A549 (cell line): Measurements from ENCODE around the gene TEKTIP1. TPM values are rescaled to one million over a fixed set of nuclear protein-coding genes. Genes with fewer than 3 reads are reported as not detected.
"Not testable (repeated sequence)": the region's sequence is repeated elsewhere in the genome, so short reads cannot be mapped to it uniquely, and the experiment has no call there.

Source experiments
- ATAC-seq, 2 experiments: fragments of 200-7000 bp in 1 of 2; fragments of >200 bp in 1 of 2; cut with Nextera tagmentation in 1 of 2; cut with Tn5 transposase in 1 of 2; 3 replicates each; pipeline versions ENCODE4 v1.8.0 to v1.9.1; 2018 to 2020; ENCODE audit warnings: mild to moderate bottlenecking in 1 of 2, moderate library complexity in 1 of 2
- CTCF ChIA-PET: fragments of 300-600 bp; sonication (Branson Sonifier 250); formaldehyde crosslinking; extraction: SDS; loops from one replicate; lab custom pipeline; 2021; ENCODE audit warnings: antibody characterized with exemption, inconsistent platforms; lab: Yijun Ruan, JAX
- POLR2A ChIA-PET: fragments of 350-600 bp; formaldehyde crosslinking; extraction: SDS; loops from one replicate; lab custom pipeline; 2021; ENCODE audit warnings: antibody characterized with exemption, inconsistent platforms; lab: Yijun Ruan, JAX
- DNase-seq, 2 experiments: peaks; one replicate each; pipeline versions ENCODE4 v3.0.0 to v3.0.0-alpha.2; 2011 to 2016; ENCODE audit warnings: low read depth in 1 of 2, low spot score in 1 of 2
- FAIRE-seq: peaks from 2 replicates; lab custom pipeline; 2011; peaks lifted over from hg19 to GRCh38; lab: Jason Lieb, UNC
- H3K27ac ChIP-seq, 2 experiments: fragments of >200 bp; sonication (Bioruptor Twin); formaldehyde crosslinking; 3 replicates each; pipeline ENCODE4 v1.5.1; 2016 to 2017
- H3K4me1 ChIP-seq: fragments of >200 bp; sonication (Bioruptor Twin); formaldehyde crosslinking; 3 replicates; pipeline ENCODE4 v1.6.1; 2016
- H3K4me2 ChIP-seq: fragments of >200 bp; sonication (Bioruptor Twin); formaldehyde crosslinking; 3 replicates; pipeline ENCODE4 v1.6.1; 2016
- H3K4me3 ChIP-seq: fragments of >200 bp; sonication (Bioruptor Twin); formaldehyde crosslinking; 3 replicates; pipeline ENCODE4 v1.5.1; 2016
- H3K9me3 ChIP-seq: fragments of >200 bp; sonication (Bioruptor Twin); formaldehyde crosslinking; 3 replicates; pipeline ENCODE4 v1.6.1; 2016
- BHLHE40 ChIP-seq: IDR thresholded peaks from 2 replicates; pipeline ENCODE4 v1.6.1; 2012; ENCODE audit warnings: low read depth, low read length, inconsistent platforms
- CHD4 ChIP-seq: fragments of 200-600 bp; sonication (generic); IDR thresholded peaks from 2 replicates; pipeline ENCODE4 v1.6.1; 2016; ENCODE audit warnings: antibody characterized with exemption, mild to moderate bottlenecking, borderline replicate concordance
- EP300 ChIP-seq, 2 experiments: fragments of >200 bp; sonication (Bioruptor Twin); formaldehyde crosslinking; IDR thresholded peaks; 2 replicates in 1 of 2; 3 replicates in 1 of 2; pipeline ENCODE4 v1.6.1; 2016 to 2017
- FOSB ChIP-seq: fragments of 250-450 bp; sonication (Bioruptor Pico); IDR thresholded peaks from 2 replicates; pipeline ENCODE4 v1.5.0; 2020; ENCODE audit warnings: mild to moderate bottlenecking, moderate library complexity
- FOXS1 ChIP-seq: fragments of 250-450 bp; sonication (Bioruptor Pico); IDR thresholded peaks from 2 replicates; pipeline ENCODE4 v1.5.0; 2020; ENCODE audit warnings: mild to moderate bottlenecking, moderate library complexity
- HDAC2 ChIP-seq: fragments of 200-600 bp; sonication (generic); IDR thresholded peaks from 2 replicates; pipeline ENCODE4 v1.6.1; 2016
- HEYL ChIP-seq: fragments of 250-450 bp; sonication (Bioruptor Pico); IDR thresholded peaks from 2 replicates; pipeline ENCODE4 v1.8.0; 2021; ENCODE audit warnings: mild to moderate bottlenecking, moderate library complexity
- HOXA7 ChIP-seq: fragments of 250-450 bp; sonication (Bioruptor Pico); IDR thresholded peaks from 2 replicates; pipeline ENCODE4 v1.5.0; 2020; ENCODE audit warnings: mild to moderate bottlenecking, moderate library complexity
- HOXB13 ChIP-seq: fragments of 250-450 bp; sonication (Bioruptor Pico); IDR thresholded peaks from 2 replicates; pipeline ENCODE4 v1.5.0; 2020; ENCODE audit warnings: low read depth, mild to moderate bottlenecking, moderate library complexity
- HOXB5 ChIP-seq: fragments of 250-450 bp; sonication (Bioruptor Pico); IDR thresholded peaks from 2 replicates; pipeline ENCODE4 v1.5.0; 2020; ENCODE audit warnings: mild to moderate bottlenecking, moderate library complexity
- KDM5A ChIP-seq: fragments of 200-600 bp; sonication (generic); IDR thresholded peaks from 2 replicates; pipeline ENCODE4 v1.6.1; 2016; ENCODE audit warnings: antibody characterized with exemption, mild to moderate bottlenecking
- MYC ChIP-seq: IDR thresholded peaks from 2 replicates; pipeline ENCODE4 v1.6.1; 2012; ENCODE audit warnings: mild to moderate bottlenecking, inconsistent platforms, low read length, improper control_type of control experiment, borderline replicate concordance
- NPAS2 ChIP-seq: fragments of 250-450 bp; sonication (Bioruptor Pico); IDR thresholded peaks from 2 replicates; pipeline ENCODE4 v1.8.0; 2022; ENCODE audit warnings: mild to moderate bottlenecking, moderate library complexity, borderline replicate concordance
- PBX3 ChIP-seq: IDR thresholded peaks from 2 replicates; pipeline ENCODE4 v1.6.1; 2012
- PHF8 ChIP-seq: fragments of 200-600 bp; sonication (generic); IDR thresholded peaks from 2 replicates; pipeline ENCODE4 v1.6.1; 2016; ENCODE audit warnings: low read depth, mild to moderate bottlenecking, antibody characterized with exemption, moderate library complexity, borderline replicate concordance
- POLR2A ChIP-seq: IDR thresholded peaks from 2 replicates; pipeline ENCODE4 v1.6.1; 2012; ENCODE audit warnings: mild to moderate bottlenecking, low read length
- POLR2AphosphoS2 ChIP-seq: conservative IDR thresholded peaks from 2 replicates; pipeline ENCODE4 v1.6.1; 2012; ENCODE audit warnings: low read length, improper control_type of control experiment, inconsistent platforms
- REST ChIP-seq: fragments of 200-600 bp; sonication (generic); IDR thresholded peaks from 2 replicates; pipeline ENCODE4 v1.6.1; 2016; ENCODE audit warnings: antibody characterized with exemption, mild to moderate bottlenecking, moderate library complexity
- ZNF302 ChIP-seq: fragments of 250-450 bp; sonication (Bioruptor Pico); IDR thresholded peaks from 2 replicates; pipeline ENCODE4 v1.9.0; 2021; ENCODE audit warnings: inconsistent platforms, mild to moderate bottlenecking, moderate library complexity
- WGBS: methylation state at CpG from one replicate; pipeline ENCODE4 v1.1.6; 2017; ENCODE audit errors: missing lambda C conversion rate; 5-methylcytosine and 5-hydroxymethylcytosine counted together
- polyA plus RNA-seq, 4 experiments: library from polyadenylated mRNA; depleted of rRNA in 3 of 4; stranded (reverse); fragments of >200 nt; fragmentation: RNase III in 1 of 4; extraction: RNeasy Plus Mini Kit Qiagen cat#74134 plus additional on column Dnase treatment in 1 of 4; gene quantifications; 2 replicates in 3 of 4; 3 replicates in 1 of 4; pipeline ENCODE4 v1.2.3, GENCODE V29; 2011 to 2017
- TF ChIP-seq, protein P1 (sequence below): fragments of 250-450 bp; sonication (Bioruptor Pico); IDR thresholded peaks from 2 replicates; pipeline ENCODE4 v1.5.0; 2021; ENCODE audit warnings: mild to moderate bottlenecking, moderate library complexity, borderline replicate concordance
- TF ChIP-seq, protein P2 (sequence below): fragments of >200 bp; sonication (Bioruptor Twin); formaldehyde crosslinking; IDR thresholded peaks from 3 replicates; pipeline ENCODE4 v1.6.1; 2016

The TEKTIP1 gene
- polyA plus RNA-seq, 2 of the 4 experiments (the other 2 are of a cell fraction), result not detected

DNA sequence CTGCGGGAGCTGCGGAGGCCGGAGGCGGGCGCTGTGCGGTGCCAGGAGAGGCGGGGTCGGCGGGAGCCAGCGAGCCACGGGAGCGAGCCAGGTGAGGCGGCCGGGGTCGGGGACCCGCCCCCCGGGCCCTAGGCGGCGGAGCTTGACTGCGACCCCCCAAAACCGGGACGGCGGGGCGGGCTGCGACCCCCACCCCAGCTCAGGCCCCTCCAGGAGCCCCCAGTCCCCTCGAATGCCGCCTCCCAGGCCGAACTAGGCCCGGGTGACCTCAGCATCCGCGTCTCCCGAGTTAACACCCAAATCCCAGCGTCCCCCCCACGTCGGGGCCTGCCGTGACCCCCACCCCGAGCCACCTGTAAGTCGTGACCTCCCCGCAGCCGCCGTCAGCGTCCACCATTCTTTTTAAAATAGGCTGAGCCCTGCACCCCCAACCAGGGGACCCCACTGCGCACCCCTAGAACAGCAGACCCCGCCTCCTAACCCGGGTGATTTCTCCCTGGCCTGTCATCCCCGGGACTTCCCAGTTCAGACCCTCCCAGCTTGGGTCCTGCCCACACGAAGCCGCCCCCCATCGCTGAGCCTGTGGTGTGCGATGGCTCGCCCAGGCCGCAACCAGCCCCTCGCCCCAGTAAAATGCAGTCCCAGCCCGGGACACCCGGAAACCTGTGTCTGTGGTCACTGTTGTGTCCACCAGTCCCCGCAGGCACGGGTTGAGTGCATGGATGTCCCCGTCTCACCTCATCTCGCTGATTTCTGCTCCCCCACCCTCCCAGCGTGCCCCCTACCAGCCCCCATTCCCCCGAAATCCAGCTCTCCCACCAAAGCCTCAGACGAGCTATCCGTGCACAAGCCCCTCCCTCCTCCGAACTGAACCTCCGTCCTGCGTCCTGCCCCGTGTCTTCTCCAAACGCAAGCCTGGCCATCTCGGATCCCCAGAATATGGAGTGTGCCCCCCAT is 32.3 kb upstream of the TEKTIP1 start:
- FAIRE-seq, result no peak
- H3K4me1 ChIP-seq, result peaks cover 28% of the 10 kb centered on the region
- ATAC-seq, result peak; percentile 14 to 17; a peak in 5 of 6 replicates
- CTCF ChIA-PET, result interaction anchor here (1.0 kb wide), 2 partner anchors 11 to 69 kb away, joined by 3 read pairs; no protein-coding TSS in a partner anchor
- no peaks in the 10 kb centered on the region for H3K9me3 ChIP-seq
- H3K4me3 ChIP-seq, result peak overlapping the region; percentile 94
- TF ChIP-seq PHF8, result peak; percentile 55; the same call in 1 of the 2 replicates
- TF ChIP-seq MYC, result no peak
- peak; percentile 32; the same call in 1 of the 2 replicates for TF ChIP-seq POLR2A
- TF ChIP-seq, all 56 proteins: peak for 2
- WGBS, result under 1% methylated on average over 22 of the region's 69 CpGs
- peak overlapping the region; percentile 93 to 99 for H3K27ac ChIP-seq
- DNase-seq, result no peak
- peak overlapping the region; percentile 96 for H3K4me2 ChIP-seq
- POLR2A ChIA-PET, result no interaction called here

- ATAC-seq (no peak), FAIRE-seq (no peak), DNase-seq (no peak)
- H3K27ac ChIP-seq, result peak overlapping the region; percentile 93 to 99
- TF ChIP-seq ZNF302 (CRISPR knock-in tag) (no peak), HEYL (CRISPR knock-in tag) (no peak), CHD4 (no peak), POLR2AphosphoS2 (no peak), FOXS1 (CRISPR knock-in tag) (no peak), MYC (no peak), FOSB (CRISPR knock-in tag) (no peak), NPAS2 (no peak), BHLHE40 (no peak), PBX3 (no peak), HOXB13 (CRISPR knock-in tag) (no peak), REST (no peak), KDM5A (no peak), HOXB5 (CRISPR knock-in tag) (no peak), HDAC2 (no peak), HOXA7 (CRISPR knock-in tag) (no peak), EP300 (IDR thresholded peaks at IDR 0.05) (no peak)
- TF ChIP-seq, protein P1, sequence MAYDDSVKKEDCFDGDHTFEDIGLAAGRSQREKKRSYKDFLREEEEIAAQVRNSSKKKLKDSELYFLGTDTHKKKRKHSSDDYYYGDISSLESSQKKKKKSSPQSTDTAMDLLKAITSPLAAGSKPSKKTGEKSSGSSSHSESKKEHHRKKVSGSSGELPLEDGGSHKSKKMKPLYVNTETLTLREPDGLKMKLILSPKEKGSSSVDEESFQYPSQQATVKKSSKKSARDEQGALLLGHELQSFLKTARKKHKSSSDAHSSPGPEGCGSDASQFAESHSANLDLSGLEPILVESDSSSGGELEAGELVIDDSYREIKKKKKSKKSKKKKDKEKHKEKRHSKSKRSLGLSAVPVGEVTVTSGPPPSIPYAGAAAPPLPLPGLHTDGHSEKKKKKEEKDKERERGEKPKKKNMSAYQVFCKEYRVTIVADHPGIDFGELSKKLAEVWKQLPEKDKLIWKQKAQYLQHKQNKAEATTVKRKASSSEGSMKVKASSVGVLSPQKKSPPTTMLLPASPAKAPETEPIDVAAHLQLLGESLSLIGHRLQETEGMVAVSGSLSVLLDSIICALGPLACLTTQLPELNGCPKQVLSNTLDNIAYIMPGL (CRISPR knock-in tag), result no peak
- TF ChIP-seq, protein P2, sequence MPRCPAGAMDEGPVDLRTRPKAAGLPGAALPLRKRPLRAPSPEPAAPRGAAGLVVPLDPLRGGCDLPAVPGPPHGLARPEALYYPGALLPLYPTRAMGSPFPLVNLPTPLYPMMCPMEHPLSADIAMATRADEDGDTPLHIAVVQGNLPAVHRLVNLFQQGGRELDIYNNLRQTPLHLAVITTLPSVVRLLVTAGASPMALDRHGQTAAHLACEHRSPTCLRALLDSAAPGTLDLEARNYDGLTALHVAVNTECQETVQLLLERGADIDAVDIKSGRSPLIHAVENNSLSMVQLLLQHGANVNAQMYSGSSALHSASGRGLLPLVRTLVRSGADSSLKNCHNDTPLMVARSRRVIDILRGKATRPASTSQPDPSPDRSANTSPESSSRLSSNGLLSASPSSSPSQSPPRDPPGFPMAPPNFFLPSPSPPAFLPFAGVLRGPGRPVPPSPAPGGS, result no peak
- peak overlapping the region; percentile 94 for H3K4me3 ChIP-seq
- no peaks in the 10 kb centered on the region for H3K9me3 ChIP-seq
- peaks cover 28% of the 10 kb centered on the region for H3K4me1 ChIP-seq
- ChIA-PET POLR2A (no interaction called here), CTCF (interaction anchor here (1.0 kb wide), 1 partner anchor 10 kb away, joined by 3 read pairs; no protein-coding TSS in a partner anchor)
- H3K4me2 ChIP-seq, result peak overlapping the region; percentile 96
- 70% methylated on average over 21 of the region's 31 CpGs for WGBS
These were observed 31.4 kb upstream of the TEKTIP1 start for GRCh38 chr19:3507371-3508120.

GRCh38 chr19:3508121-3508661 is 30.8 kb upstream of the TEKTIP1 start:
- CTCF ChIA-PET, H3K4me3 ChIP-seq, H3K27ac ChIP-seq, H3K9me3 ChIP-seq, POLR2A ChIA-PET, FAIRE-seq, DNase-seq, ATAC-seq: not testable (repeated sequence)
- H3K4me2 ChIP-seq, result peak overlapping the region; percentile 96; the same call in 2 of the 3 replicates
- H3K4me1 ChIP-seq, result peaks cover 28% of the 10 kb centered on the region
- WGBS, result 95% methylated on average over 18 of the region's 18 CpGs
